NT2/D1 (cell line): Measurements from ENCODE around the gene KRT6A.

Experiments used
- DNase-seq: peaks from one replicate; pipeline ENCODE4 v3.0.0-alpha.2; 2011; ENCODE audit warnings: low read depth, low spot score
- H3K27me3 ChIP-seq: 2 replicates; pipeline ENCODE4 v1.6.0; 2011; ENCODE audit warnings: mild to moderate bottlenecking; ENCODE audit not compliant: insufficient read length, insufficient read depth
- H3K36me3 ChIP-seq: 2 replicates; pipeline ENCODE4 v1.6.1; 2011; ENCODE audit warnings: mild to moderate bottlenecking, low read length, mixed read lengths; ENCODE audit not compliant: insufficient read depth, insufficient read length
- H3K4me1 ChIP-seq: 2 replicates; pipeline ENCODE4 v1.5.1; 2011; ENCODE audit not compliant: insufficient read depth, insufficient read length
- H3K4me3 ChIP-seq: 2 replicates; pipeline ENCODE4 v1.5.1; 2011; ENCODE audit warnings: low read depth; ENCODE audit not compliant: insufficient read length
- H3K9ac ChIP-seq: 2 replicates; pipeline ENCODE4 v1.6.0; 2011; ENCODE audit warnings: low read depth; ENCODE audit not compliant: insufficient read length
- H3K9me3 ChIP-seq: 2 replicates; pipeline ENCODE4 v1.5.1; 2011; ENCODE audit warnings: mild to moderate bottlenecking, low read length; ENCODE audit not compliant: insufficient read depth
- SUZ12 ChIP-seq: IDR thresholded peaks from 2 replicates; pipeline ENCODE4 v1.6.1; 2011; ENCODE audit not compliant: insufficient read length, insufficient read depth; ENCODE audit errors: extremely low read depth
- YY1 ChIP-seq: IDR thresholded peaks from 2 replicates; pipeline ENCODE4 v1.6.1; 2011; ENCODE audit not compliant: insufficient read length, insufficient read depth
- ZNF274 ChIP-seq: IDR thresholded peaks from 2 replicates; pipeline ENCODE4 v1.6.1; 2011; ENCODE audit warnings: mild to moderate bottlenecking, low read depth, low read length

The KRT6A gene

GRCh38 chr12:52442600-52443061 is 50.4 kb downstream of the KRT6A start:
- H3K27me3 ChIP-seq = no peaks in the 10 kb centered on the region
- no peak for TF ChIP-seq SUZ12
- H3K4me1 ChIP-seq = no peaks in the 10 kb centered on the region
- H3K36me3 ChIP-seq = no peaks in the 10 kb centered on the region
- H3K9me3 ChIP-seq = no peaks in the 10 kb centered on the region
- H3K9ac ChIP-seq = no peak overlapping the region
- H3K4me3 ChIP-seq = no peak overlapping the region
- DNase-seq = peak; percentile 54

- Histone ChIP-seq H3K27me3 (no peaks in the 10 kb centered on the region), H3K4me3 (no peak overlapping the region), H3K9ac (no peak overlapping the region), H3K36me3 (no peaks in the 10 kb centered on the region), H3K9me3 (no peaks in the 10 kb centered on the region), H3K4me1 (peaks cover 4% of the 10 kb centered on the region)
- TF ChIP-seq YY1 (no peak), SUZ12 (no peak), ZNF274 (no peak)
- DNase-seq = no peak
Observed at GRCh38 chr12:52441320-52441911, 51.6 kb downstream of the KRT6A start.

GRCh38 chr12:52440821-52441319 is 52.2 kb downstream of the KRT6A start:
- peaks cover 6% of the 10 kb centered on the region for H3K4me1 ChIP-seq
- no peaks in the 10 kb centered on the region for H3K27me3 ChIP-seq
- TF ChIP-seq ZNF274 = no peak
- no peak for TF ChIP-seq YY1
- TF ChIP-seq SUZ12 = no peak
- H3K9ac ChIP-seq = no peak overlapping the region
- no peaks in the 10 kb centered on the region for H3K9me3 ChIP-seq
- no peak for DNase-seq
- no peaks in the 10 kb centered on the region for H3K36me3 ChIP-seq
- no peak overlapping the region for H3K4me3 ChIP-seq

- Histone ChIP-seq H3K9ac (no peak overlapping the region), H3K4me1 (peaks cover 6% of the 10 kb centered on the region), H3K4me3 (no peak overlapping the region), H3K9me3 (no peaks in the 10 kb centered on the region), H3K36me3 (no peaks in the 10 kb centered on the region), H3K27me3 (no peaks in the 10 kb centered on the region)
- TF ChIP-seq ZNF274 (no peak), YY1 (no peak), SUZ12 (no peak)
- no peak for DNase-seq
Observed at GRCh38 chr12:52439845-52440244, 53.2 kb downstream of the KRT6A start.

- H3K4me1 ChIP-seq = peaks cover 6% of the 10 kb centered on the region
Observed at GRCh38 chr12:52439420-52439819, 53.6 kb downstream of the KRT6A start.

GRCh38 chr12:52438305-52439301 is 54.5 kb downstream of the KRT6A start:
- DNase-seq = no peak
- H3K9me3 ChIP-seq = no peaks in the 10 kb centered on the region
- no peaks in the 10 kb centered on the region for H3K36me3 ChIP-seq
- H3K27me3 ChIP-seq = no peaks in the 10 kb centered on the region
- TF ChIP-seq ZNF274 (no peak), YY1 (no peak), SUZ12 (no peak)
- H3K4me1 ChIP-seq = peaks cover 6% of the 10 kb centered on the region
- H3K4me3 ChIP-seq = no peak overlapping the region
- H3K9ac ChIP-seq = no peak overlapping the region

More at GRCh38 chr12:52439420-52439819, 53.6 kb downstream of the KRT6A start:
- H3K27me3 ChIP-seq = no peaks in the 10 kb centered on the region
- no peak overlapping the region for H3K4me3 ChIP-seq
- TF ChIP-seq SUZ12 (no peak), ZNF274 (no peak), YY1 (no peak)
- no peaks in the 10 kb centered on the region for H3K36me3 ChIP-seq
- no peak for DNase-seq
- H3K9me3 ChIP-seq = no peaks in the 10 kb centered on the region
- H3K9ac ChIP-seq = no peak overlapping the region

- Histone ChIP-seq H3K9ac (no peak overlapping the region), H3K9me3 (no peaks in the 10 kb centered on the region), H3K4me3 (no peak overlapping the region), H3K27me3 (no peaks in the 10 kb centered on the region), H3K36me3 (no peaks in the 10 kb centered on the region), H3K4me1 (peaks cover 6% of the 10 kb centered on the region)
- DNase-seq = no peak
- TF ChIP-seq ZNF274 (no peak), YY1 (no peak), SUZ12 (no peak)
Observed at GRCh38 chr12:52437508-52437907, 55.5 kb downstream of the KRT6A start.
